HEK293T (cell line): ENCODE data around the gene COTL1.

Experiments used
- CTCF ChIA-PET: fragments of 350-600 bp; formaldehyde crosslinking; extraction: SDS; loops from one replicate; lab custom pipeline; 2021; ENCODE audit warnings: antibody characterized with exemption, inconsistent platforms; lab: Yijun Ruan, JAX
- POLR2A ChIA-PET: fragments of 350-600 bp; formaldehyde crosslinking; extraction: SDS; loops from one replicate; lab custom pipeline; 2020; ENCODE audit warnings: antibody characterized with exemption, inconsistent platforms; lab: Yijun Ruan, JAX
- DNase-seq: peaks from one replicate; pipeline ENCODE4 v3.0.0; 2012; ENCODE audit warnings: mixed read lengths; ENCODE audit errors: extremely low spot score
- ARNT ChIP-seq: fragments of 450-650 bp; IDR thresholded peaks from 2 replicates; pipeline ENCODE4 v1.6.1; 2017; ENCODE audit warnings: mild to moderate bottlenecking
- BHLHE40 ChIP-seq: fragments of 450-650 bp; IDR thresholded peaks from 2 replicates; pipeline ENCODE4 v1.6.1; 2016; ENCODE audit warnings: mild to moderate bottlenecking, moderate library complexity, borderline replicate concordance
- CTBP1 ChIP-seq: fragments of 450-650 bp; IDR thresholded peaks from 2 replicates; pipeline ENCODE4 v1.6.1; 2016; ENCODE audit warnings: borderline replicate concordance
- ELF4 ChIP-seq: fragments of 450-650 bp; IDR thresholded peaks from 2 replicates; pipeline ENCODE4 v1.6.1; 2017; ENCODE audit warnings: antibody characterized with exemption
- FOXA1 ChIP-seq: fragments of 450-650 bp; IDR thresholded peaks from 2 replicates; pipeline ENCODE4 v1.6.1; 2016; ENCODE audit warnings: mild to moderate bottlenecking
- FOXK2 ChIP-seq: fragments of 450-650 bp; IDR thresholded peaks from 2 replicates; pipeline ENCODE4 v1.6.1; 2016; ENCODE audit warnings: mild to moderate bottlenecking
- FOXM1 ChIP-seq: fragments of 450-650 bp; IDR thresholded peaks from 2 replicates; pipeline ENCODE4 v1.6.1; 2017; ENCODE audit warnings: mild to moderate bottlenecking, borderline replicate concordance
- HDGF ChIP-seq: fragments of 450-650 bp; IDR thresholded peaks from 2 replicates; pipeline ENCODE4 v1.6.1; 2017; ENCODE audit warnings: antibody characterized with exemption, borderline replicate concordance
- L3MBTL2 ChIP-seq: fragments of 450-650 bp; conservative IDR thresholded peaks from 2 replicates; pipeline ENCODE4 v1.6.1; 2016; ENCODE audit warnings: mild to moderate bottlenecking
- LEF1 ChIP-seq: fragments of 450-650 bp; IDR thresholded peaks from 2 replicates; pipeline ENCODE4 v1.6.1; 2017; ENCODE audit warnings: mild to moderate bottlenecking, borderline replicate concordance
- NFRKB ChIP-seq: fragments of 450-650 bp; IDR thresholded peaks from 2 replicates; pipeline ENCODE4 v1.6.1; 2016; ENCODE audit warnings: mild to moderate bottlenecking, moderate library complexity
- SP1 ChIP-seq: fragments of 450-650 bp; IDR thresholded peaks from 2 replicates; pipeline ENCODE4 v1.6.1; 2017
- SUZ12 ChIP-seq: fragments of 450-650 bp; IDR thresholded peaks from 2 replicates; pipeline ENCODE4 v1.6.1; 2016; ENCODE audit warnings: mild to moderate bottlenecking
- TARDBP ChIP-seq: fragments of 450-650 bp; IDR thresholded peaks from 2 replicates; pipeline ENCODE4 v1.6.1; 2016
- ZNF384 ChIP-seq: fragments of 450-650 bp; IDR thresholded peaks from 2 replicates; pipeline ENCODE4 v1.6.1; 2016
- TF ChIP-seq, protein P1 (sequence below): fragments of 450-650 bp; IDR thresholded peaks from 2 replicates; pipeline ENCODE4 v1.6.1; 2016

Gene COTL1

DNA sequence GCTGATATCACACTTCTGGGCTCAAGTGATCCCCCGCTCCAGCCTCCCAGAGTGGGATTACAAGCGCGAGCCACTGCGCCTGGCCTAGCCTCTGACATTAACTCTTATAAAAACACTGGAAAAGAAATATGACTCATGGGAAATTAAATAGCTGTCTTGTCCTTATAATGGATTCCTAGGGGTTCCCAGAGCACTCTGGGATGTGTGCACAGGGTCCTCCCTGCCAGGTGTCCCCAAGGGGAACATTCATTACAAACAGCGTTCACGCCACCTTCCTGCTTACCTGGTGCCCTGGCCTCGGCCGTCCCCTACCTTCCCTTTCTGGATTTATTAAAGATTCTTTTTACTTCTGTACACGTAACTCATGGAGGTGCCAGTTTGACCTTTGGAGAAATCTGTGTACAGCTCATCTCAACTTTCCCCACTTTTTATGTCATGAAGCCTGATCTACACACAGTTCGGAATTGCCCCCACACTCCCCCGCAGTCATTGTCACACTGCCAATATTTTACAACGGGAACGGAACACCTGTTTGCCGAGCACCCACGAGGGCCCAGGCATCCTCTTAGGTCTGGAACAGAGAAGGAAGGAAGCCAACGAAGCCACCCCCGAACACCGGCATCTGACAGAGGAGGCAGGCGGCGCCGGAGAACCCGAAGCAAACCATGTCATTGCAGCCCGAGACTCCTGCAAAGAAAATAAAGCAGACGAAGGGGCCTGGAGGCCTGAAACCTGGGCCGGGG, 73.7 kb downstream of the COTL1 start:
- TF ChIP-seq ZNF384 = no peak
- TF ChIP-seq, protein P1, sequence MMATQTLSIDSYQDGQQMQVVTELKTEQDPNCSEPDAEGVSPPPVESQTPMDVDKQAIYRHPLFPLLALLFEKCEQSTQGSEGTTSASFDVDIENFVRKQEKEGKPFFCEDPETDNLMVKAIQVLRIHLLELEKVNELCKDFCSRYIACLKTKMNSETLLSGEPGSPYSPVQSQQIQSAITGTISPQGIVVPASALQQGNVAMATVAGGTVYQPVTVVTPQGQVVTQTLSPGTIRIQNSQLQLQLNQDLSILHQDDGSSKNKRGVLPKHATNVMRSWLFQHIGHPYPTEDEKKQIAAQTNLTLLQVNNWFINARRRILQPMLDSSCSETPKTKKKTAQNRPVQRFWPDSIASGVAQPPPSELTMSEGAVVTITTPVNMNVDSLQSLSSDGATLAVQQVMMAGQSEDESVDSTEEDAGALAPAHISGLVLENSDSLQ = 0 out of 2 replicates have a peak, but pooled peaks have one; percentile 14
- CTCF ChIA-PET = interaction anchor here (0.5 kb wide), 1 partner anchor 194 kb away, joined by 3 read pairs; no protein-coding TSS in a partner anchor
- POLR2A ChIA-PET = no interaction called here
- no peak for DNase-seq

GRCh38 chr16:84543253-84543652, 74.6 kb downstream of the COTL1 start:
- ChIA-PET CTCF (no interaction called here), POLR2A (no interaction called here)
- TF ChIP-seq ELF4 = no peak
- peak; percentile 15; the same call in 1 of the 2 replicates for TF ChIP-seq FOXM1
- no peak for DNase-seq

GRCh38 chr16:84541999-84542817, 75.7 kb downstream of the COTL1 start:
- DNase-seq = no peak
- ChIA-PET POLR2A (no interaction called here), CTCF (no interaction called here)
- TF ChIP-seq FOXM1 = no peak
- 0 out of 2 replicates have a peak, but pooled peaks have one; percentile 8 for TF ChIP-seq ZNF384
- no peak for TF ChIP-seq ARNT
- TF ChIP-seq FOXA1 = no peak
- TF ChIP-seq, protein P1 = 0 out of 2 replicates have a peak, but pooled peaks have one; percentile 11

DNA sequence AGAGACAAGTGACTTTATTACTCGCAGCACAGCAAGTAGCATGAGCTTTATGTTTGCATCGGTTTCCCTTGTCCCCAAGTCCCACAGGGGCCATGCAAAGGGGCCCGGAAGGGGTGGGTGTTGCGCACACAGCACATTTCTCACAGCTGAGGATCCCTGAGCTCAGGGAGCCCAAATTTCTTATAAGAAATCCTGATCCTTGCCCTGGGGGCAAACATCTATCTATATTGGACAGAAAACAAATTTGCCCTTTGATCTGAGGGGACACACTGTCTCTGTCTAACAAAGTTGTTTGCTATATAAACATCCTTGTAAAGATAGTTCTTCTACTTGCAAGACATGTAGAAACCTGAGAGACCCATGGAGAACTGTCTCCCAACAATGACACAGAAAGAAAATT, 77.7 kb downstream of the COTL1 start:
- no peak for DNase-seq
- ChIA-PET POLR2A (no interaction called here), CTCF (interaction anchor here (0.6 kb wide), 1 partner anchor 26 kb away, joined by 6 read pairs; no protein-coding TSS in a partner anchor)
- TF ChIP-seq ZNF384 = no peak
- TF ChIP-seq NFRKB = no peak
- TF ChIP-seq, protein P1 = no peak
- TF ChIP-seq SUZ12 = no peak
- TF ChIP-seq L3MBTL2 = no peak
- no peak for TF ChIP-seq SP1
- no peak for TF ChIP-seq ARNT
- no peak for TF ChIP-seq LEF1
- TF ChIP-seq FOXM1 = no peak
- TF ChIP-seq CTBP1 = no peak
- TF ChIP-seq ELF4 = no peak
- TF ChIP-seq FOXA1 = no peak
- no peak for TF ChIP-seq FOXK2
- TF ChIP-seq HDGF = no peak
- TF ChIP-seq BHLHE40 = no peak
- no peak for TF ChIP-seq TARDBP

DNA sequence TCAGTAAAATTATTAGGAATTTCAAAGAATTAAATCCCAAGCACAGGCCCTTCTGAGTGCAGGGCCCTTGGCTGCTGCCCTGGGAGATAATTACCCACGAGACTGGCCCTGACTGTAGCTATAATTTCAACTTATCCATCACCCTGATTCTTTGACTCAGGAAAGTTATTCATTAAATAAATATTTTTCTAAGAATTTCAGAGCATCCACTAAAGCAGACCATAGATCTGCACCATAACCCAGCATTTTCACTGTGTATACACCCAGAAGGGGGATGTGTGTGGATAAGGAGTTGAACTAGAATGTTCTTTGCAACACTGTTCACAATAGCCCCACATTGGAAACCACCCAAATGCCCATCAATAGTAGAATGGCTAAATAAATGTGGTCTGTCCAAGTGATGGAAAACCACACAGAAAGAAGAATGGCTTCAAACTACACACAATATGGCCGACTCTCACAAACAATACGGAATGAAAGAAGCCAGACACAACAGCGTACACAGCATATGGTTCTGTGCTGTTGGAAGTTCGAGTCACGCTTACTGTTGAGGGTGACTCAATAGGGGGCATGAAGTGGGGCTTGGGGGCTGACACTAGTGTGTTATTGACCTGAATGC, 79.5 kb downstream of the COTL1 start:
- CTCF ChIA-PET = interaction anchor here (1.2 kb wide), 1 partner anchor 85 kb away, joined by 3 read pairs; no protein-coding TSS in a partner anchor
- TF ChIP-seq FOXM1 (no peak), CTBP1 (no peak), ARNT (no peak), ELF4 (no peak), L3MBTL2 (0 out of 2 replicates have a peak, but pooled peaks have one; percentile 16), NFRKB (no peak)
- POLR2A ChIA-PET = interaction anchor here (0.7 kb wide), 1 partner anchor 13 kb away, joined by 3 read pairs; no protein-coding TSS in a partner anchor
- no peak for DNase-seq

- ChIA-PET CTCF (interaction anchor here (0.9 to 1.2 kb wide), 2 partner anchors 79 to 85 kb away, joined by 3 read pairs; no protein-coding TSS in a partner anchor), POLR2A (interaction anchor here (0.7 kb wide), 1 partner anchor 13 kb away, joined by 3 read pairs; no protein-coding TSS in a partner anchor)
- no peak for DNase-seq
- TF ChIP-seq NFRKB = no peak
- no peak for TF ChIP-seq SP1
These were observed 80.3 kb downstream of the COTL1 start for GRCh38 chr16:84537491-84538151.
